Endothelial cell of umbilical vein (primary cell): Measurements from ENCODE around the gene ADGRL3. TPM values are rescaled to one million over a fixed set of nuclear protein-coding genes. Genes with fewer than 3 reads are reported as not detected.

Source experiments
- BruUV-seq: library from RNA; stranded (reverse); fragments of 400-500 nt; replicated peaks from 2 replicates; lab custom pipeline; 2021; lab: Mats Ljungman, UMichigan
- CTCF ChIA-PET: fragments of 300-600, 350-600 bp; sonication (Branson Sonifier 250); formaldehyde crosslinking; loops from one replicate; lab custom pipeline; 2021; ENCODE audit warnings: antibody characterized with exemption, inconsistent platforms; lab: Charles Lee
- POLR2A ChIA-PET: fragments of 300-600, 350-600 bp; sonication (Branson Sonifier 250); formaldehyde crosslinking; loops from one replicate; lab custom pipeline; 2021; ENCODE audit warnings: antibody characterized with exemption, inconsistent platforms; lab: Charles Lee
- DNase-seq: peaks from one replicate; pipeline ENCODE4 v3.0.0-alpha.2; 2011; ENCODE audit warnings: low read depth, low spot score
- FAIRE-seq: peaks from 2 replicates; lab custom pipeline; 2011; peaks lifted over from hg19 to GRCh38; lab: Jason Lieb, UNC
- H2AFZ ChIP-seq: 2 replicates; pipeline ENCODE4 v1.6.0; 2012; ENCODE audit warnings: low read depth, low read length, control low read depth, inconsistent platforms
- H3K27ac ChIP-seq: 2 replicates; pipeline ENCODE4 v1.5.1; 2011; ENCODE audit warnings: low read depth, mild to moderate bottlenecking, control low read depth, low read length, moderate library complexity; ENCODE audit not compliant: insufficient read depth
- H3K27me3 ChIP-seq, 2 experiments: 2 replicates each; pipeline versions ENCODE4 v1.6.0 to v1.6.1; 2011; ENCODE audit warnings: low read length in 2 of 2, mixed read lengths in 1 of 2; ENCODE audit not compliant: control insufficient read depth in 2 of 2, insufficient read depth in 2 of 2
- H3K36me3 ChIP-seq, 2 experiments: 2 replicates in 1 of 2; 3 replicates in 1 of 2; pipeline ENCODE4 v1.5.1; 2011; ENCODE audit warnings: low read length in 2 of 2, mild to moderate bottlenecking in 1 of 2, moderate library complexity in 1 of 2; ENCODE audit not compliant: control insufficient read depth in 2 of 2, insufficient read depth in 2 of 2; ENCODE audit errors: extremely low read depth in 1 of 2
- H3K4me1 ChIP-seq: 3 replicates; pipeline ENCODE4 v1.5.1; 2011; ENCODE audit warnings: mild to moderate bottlenecking, low read length; ENCODE audit not compliant: control insufficient read depth, insufficient read depth; ENCODE audit errors: extremely low read depth
- H3K4me2 ChIP-seq: 2 replicates; pipeline ENCODE4 v1.6.1; 2011; ENCODE audit warnings: low read length, control low read depth, mixed read lengths; ENCODE audit not compliant: insufficient read depth
- H3K4me3 ChIP-seq, 3 experiments: fragments of 200-600 bp in 1 of 3; sonication (generic), shearing (Covaris generic) in 1 of 3; replicated peaks in 1 of 3; 2 replicates each; pipeline ENCODE4 v1.5.1; 2011 to 2016; ENCODE audit warnings: control low read depth in 3 of 3, low read length in 3 of 3, mild to moderate bottlenecking in 2 of 3, inconsistent platforms in 1 of 3, low read depth in 1 of 3, moderate library complexity in 1 of 3; ENCODE audit not compliant: insufficient read depth in 1 of 3
- H3K79me2 ChIP-seq: 2 replicates; pipeline ENCODE4 v1.6.0; 2012; ENCODE audit warnings: low read length, inconsistent platforms; ENCODE audit not compliant: control insufficient read depth, insufficient read depth
- H3K9ac ChIP-seq: replicated peaks from 2 replicates; pipeline ENCODE3; 2011; ENCODE audit warnings: low read length, control low read depth; ENCODE audit not compliant: insufficient read depth; ENCODE audit errors: extremely low read depth
- H3K9me1 ChIP-seq: replicated peaks from 3 replicates; pipeline ENCODE4 v1.6.0; 2011; ENCODE audit warnings: mild to moderate bottlenecking, low read length; ENCODE audit not compliant: control insufficient read depth, insufficient read depth; ENCODE audit errors: extremely low read depth
- H3K9me3 ChIP-seq: replicated peaks from 2 replicates; pipeline ENCODE4 v1.5.1; 2012; ENCODE audit warnings: low read length, inconsistent platforms; ENCODE audit not compliant: control insufficient read depth, insufficient read depth
- H4K20me1 ChIP-seq: replicated peaks from 2 replicates; pipeline ENCODE3; 2011; ENCODE audit warnings: mild to moderate bottlenecking, low read length; ENCODE audit not compliant: control insufficient read depth, insufficient read depth; ENCODE audit errors: extremely low read depth
- EZH2 ChIP-seq: IDR thresholded peaks from 2 replicates; pipeline ENCODE4 v1.6.1; 2012; ENCODE audit warnings: borderline replicate concordance, low read depth, mild to moderate bottlenecking, moderate library complexity, low read length, inconsistent platforms; ENCODE audit not compliant: severe bottlenecking
- FOS ChIP-seq: IDR thresholded peaks from 2 replicates; pipeline ENCODE4 v1.6.1; 2011; ENCODE audit warnings: mild to moderate bottlenecking, low read length, moderate library complexity, borderline replicate concordance; ENCODE audit not compliant: insufficient read depth
- GATA2 ChIP-seq: IDR thresholded peaks from 2 replicates; pipeline ENCODE4 v1.7.0; 2011; ENCODE audit warnings: low read depth, mild to moderate bottlenecking, moderate library complexity, mixed read lengths, low read length; ENCODE audit not compliant: insufficient read length, insufficient read depth
- JUN ChIP-seq: IDR thresholded peaks from 2 replicates; pipeline ENCODE4 v1.6.1; 2011; ENCODE audit warnings: borderline replicate concordance, low read depth; ENCODE audit not compliant: insufficient read length, insufficient read depth
- MAX ChIP-seq: IDR thresholded peaks from 2 replicates; pipeline ENCODE4 v1.6.1; 2011; ENCODE audit not compliant: insufficient read depth, insufficient read length
- MYC ChIP-seq: IDR thresholded peaks from one replicate; pipeline ENCODE4 v1.6.1; 2011; ENCODE audit warnings: mild to moderate bottlenecking, low read depth, low read length
- POLR2A ChIP-seq: IDR thresholded peaks from 2 replicates; pipeline ENCODE4 v1.6.1; 2012; ENCODE audit warnings: low read depth, mild to moderate bottlenecking, control low read depth, low read length
- POLR2AphosphoS5 ChIP-seq: IDR thresholded peaks from 2 replicates; pipeline ENCODE4 v1.6.1; 2012; ENCODE audit warnings: low read depth, mild to moderate bottlenecking, control low read depth, low read length, moderate library complexity; ENCODE audit not compliant: insufficient read depth
- dilution Hi-C: fragments of 300-500 bp; cut with MboI; formaldehyde crosslinking; loops from one replicate; pipeline ENCODE4 v1.15.0; 2019; ENCODE audit warnings: low sequenced_read_pairs; ENCODE audit not compliant: extremely low pct_ligation_motif_present
- intact Hi-C: fragments of 100-400 bp; cut with micrococcal nuclease; formaldehyde crosslinking; loops from one replicate; pipeline ENCODE4 v1.10.0; 2022
- polyA plus RNA-seq, 4 experiments: library from polyadenylated mRNA; depleted of rRNA in 3 of 4; stranded (reverse) in 3 of 4; unstranded in 1 of 4; fragments of >200 nt; gene quantifications; 2 replicates each; pipeline versions ENCODE4 v1.2.1 to v1.2.3, GENCODE V29; 2011 to 2012; ENCODE audit warnings: missing spikeins in 1 of 4
- total RNA-seq: library from RNA; stranded (reverse); gene quantifications from 2 replicates; pipeline ENCODE4 v1.2.3, GENCODE V29; 2021
- TF ChIP-seq, protein P1 (sequence below), 2 donors: IDR thresholded peaks; 1 replicate in 1 of 2; 2 replicates in 1 of 2; pipeline ENCODE4 v1.5.1; 2011; ENCODE audit warnings: low read length in 2 of 2, mild to moderate bottlenecking in 2 of 2, moderate library complexity in 2 of 2, control low read depth in 1 of 2, inconsistent platforms in 1 of 2, low read depth in 1 of 2; ENCODE audit not compliant: insufficient read depth in 1 of 2; ENCODE audit errors: extremely low read depth in 1 of 2

The ADGRL3 gene
- total and polyA plus RNA-seq, 2 donors (not counting 3 experiments of a cell fraction or from before 2014, with no cell fraction given): not detected

- no TSS peak for BruUV-seq
- no peak for FAIRE-seq
- H3K79me2 ChIP-seq: no peaks in the 10 kb centered on the region
- no peak overlapping the region for H2AFZ ChIP-seq
- DNase-seq: no peak
- no peaks in the 10 kb centered on the region for H4K20me1 ChIP-seq
- TF ChIP-seq POLR2A: no peak
- no peak for TF ChIP-seq GATA2
- TF ChIP-seq MAX: no peak
- TF ChIP-seq, protein P1, sequence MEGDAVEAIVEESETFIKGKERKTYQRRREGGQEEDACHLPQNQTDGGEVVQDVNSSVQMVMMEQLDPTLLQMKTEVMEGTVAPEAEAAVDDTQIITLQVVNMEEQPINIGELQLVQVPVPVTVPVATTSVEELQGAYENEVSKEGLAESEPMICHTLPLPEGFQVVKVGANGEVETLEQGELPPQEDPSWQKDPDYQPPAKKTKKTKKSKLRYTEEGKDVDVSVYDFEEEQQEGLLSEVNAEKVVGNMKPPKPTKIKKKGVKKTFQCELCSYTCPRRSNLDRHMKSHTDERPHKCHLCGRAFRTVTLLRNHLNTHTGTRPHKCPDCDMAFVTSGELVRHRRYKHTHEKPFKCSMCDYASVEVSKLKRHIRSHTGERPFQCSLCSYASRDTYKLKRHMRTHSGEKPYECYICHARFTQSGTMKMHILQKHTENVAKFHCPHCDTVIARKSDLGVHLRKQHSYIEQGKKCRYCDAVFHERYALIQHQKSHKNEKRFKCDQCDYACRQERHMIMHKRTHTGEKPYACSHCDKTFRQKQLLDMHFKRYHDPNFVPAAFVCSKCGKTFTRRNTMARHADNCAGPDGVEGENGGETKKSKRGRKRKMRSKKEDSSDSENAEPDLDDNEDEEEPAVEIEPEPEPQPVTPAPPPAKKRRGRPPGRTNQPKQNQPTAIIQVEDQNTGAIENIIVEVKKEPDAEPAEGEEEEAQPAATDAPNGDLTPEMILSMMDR (IDR thresholded peaks at IDR 0.05; ENCODE audit: extremely low read depth in 1 of 2, insufficient read depth in 1 of 2, low read depth in 1 of 2, low read length in 2 of 2): no peak
- no peak for TF ChIP-seq FOS
- no peak for TF ChIP-seq POLR2AphosphoS5
- TF ChIP-seq EZH2: no peak
- TF ChIP-seq JUN: no peak
- no peak for TF ChIP-seq MYC
- dilution Hi-C loops (no loop called here), intact Hi-C loops (no loop called here)
- no peak overlapping the region for H3K9ac ChIP-seq
- ChIA-PET CTCF (no interaction called here), POLR2A (no interaction called here)
- no peaks in the 10 kb centered on the region for H3K27me3 ChIP-seq
- H3K4me1 ChIP-seq: no peaks in the 10 kb centered on the region
- H3K27ac ChIP-seq: no peak overlapping the region
- no peaks in the 10 kb centered on the region for H3K9me1 ChIP-seq
- H3K4me3 ChIP-seq: no peak overlapping the region
- H3K36me3 ChIP-seq: no peaks in the 10 kb centered on the region
- no peaks in the 10 kb centered on the region for H3K9me3 ChIP-seq
- H3K4me2 ChIP-seq: no peak overlapping the region
Measured at GRCh38 chr4:61604054-61604453, 403.9 kb downstream of the ADGRL3 start.
